ENCODE measurements around the gene TRAPPC2.
"Not testable (repeated sequence)": the region's sequence is repeated elsewhere in the genome, so short reads cannot be mapped to it uniquely, and the experiment has no call there.

The TRAPPC2 gene

DNA sequence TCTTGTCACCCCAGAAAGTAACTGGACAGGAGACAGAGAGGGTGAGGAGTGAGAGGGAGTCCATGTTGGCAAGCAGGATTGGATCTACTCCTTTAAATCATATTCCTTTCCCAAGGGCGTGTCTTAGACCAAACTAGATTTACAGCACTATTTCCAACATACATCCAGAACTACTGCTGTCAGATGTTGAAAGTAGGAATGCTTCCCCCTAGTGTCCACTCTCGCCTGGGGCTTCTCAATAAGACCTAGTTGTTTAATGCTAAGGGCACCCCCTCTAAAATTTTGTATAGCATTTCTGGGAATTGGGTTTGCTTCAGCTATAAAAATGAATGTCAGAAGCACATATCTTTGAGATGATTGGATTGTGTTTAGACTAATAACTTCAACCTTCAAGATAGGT, 13.4 kb upstream of the TRAPPC2 start:
- no peak overlapping the region for H3K4me3 ChIP-seq (replicated peaks; ENCODE audit: low read depth, low read length)
- DNase-seq (ENCODE audit: extremely low read depth, insufficient read length): no peak
- TF ChIP-seq, protein P1, sequence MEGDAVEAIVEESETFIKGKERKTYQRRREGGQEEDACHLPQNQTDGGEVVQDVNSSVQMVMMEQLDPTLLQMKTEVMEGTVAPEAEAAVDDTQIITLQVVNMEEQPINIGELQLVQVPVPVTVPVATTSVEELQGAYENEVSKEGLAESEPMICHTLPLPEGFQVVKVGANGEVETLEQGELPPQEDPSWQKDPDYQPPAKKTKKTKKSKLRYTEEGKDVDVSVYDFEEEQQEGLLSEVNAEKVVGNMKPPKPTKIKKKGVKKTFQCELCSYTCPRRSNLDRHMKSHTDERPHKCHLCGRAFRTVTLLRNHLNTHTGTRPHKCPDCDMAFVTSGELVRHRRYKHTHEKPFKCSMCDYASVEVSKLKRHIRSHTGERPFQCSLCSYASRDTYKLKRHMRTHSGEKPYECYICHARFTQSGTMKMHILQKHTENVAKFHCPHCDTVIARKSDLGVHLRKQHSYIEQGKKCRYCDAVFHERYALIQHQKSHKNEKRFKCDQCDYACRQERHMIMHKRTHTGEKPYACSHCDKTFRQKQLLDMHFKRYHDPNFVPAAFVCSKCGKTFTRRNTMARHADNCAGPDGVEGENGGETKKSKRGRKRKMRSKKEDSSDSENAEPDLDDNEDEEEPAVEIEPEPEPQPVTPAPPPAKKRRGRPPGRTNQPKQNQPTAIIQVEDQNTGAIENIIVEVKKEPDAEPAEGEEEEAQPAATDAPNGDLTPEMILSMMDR (IDR thresholded peaks at IDR 0.05; ENCODE audit: insufficient read depth, low read length, poor library complexity, severe bottlenecking): peak; percentile 56
- H3K27me3 ChIP-seq (replicated peaks; ENCODE audit: control insufficient read depth, insufficient read depth, low read length): no peaks in the 10 kb centered on the region
- peaks cover 4% of the 10 kb centered on the region for H3K36me3 ChIP-seq (ENCODE audit: control insufficient read depth, insufficient read depth, low read length)

DNA sequence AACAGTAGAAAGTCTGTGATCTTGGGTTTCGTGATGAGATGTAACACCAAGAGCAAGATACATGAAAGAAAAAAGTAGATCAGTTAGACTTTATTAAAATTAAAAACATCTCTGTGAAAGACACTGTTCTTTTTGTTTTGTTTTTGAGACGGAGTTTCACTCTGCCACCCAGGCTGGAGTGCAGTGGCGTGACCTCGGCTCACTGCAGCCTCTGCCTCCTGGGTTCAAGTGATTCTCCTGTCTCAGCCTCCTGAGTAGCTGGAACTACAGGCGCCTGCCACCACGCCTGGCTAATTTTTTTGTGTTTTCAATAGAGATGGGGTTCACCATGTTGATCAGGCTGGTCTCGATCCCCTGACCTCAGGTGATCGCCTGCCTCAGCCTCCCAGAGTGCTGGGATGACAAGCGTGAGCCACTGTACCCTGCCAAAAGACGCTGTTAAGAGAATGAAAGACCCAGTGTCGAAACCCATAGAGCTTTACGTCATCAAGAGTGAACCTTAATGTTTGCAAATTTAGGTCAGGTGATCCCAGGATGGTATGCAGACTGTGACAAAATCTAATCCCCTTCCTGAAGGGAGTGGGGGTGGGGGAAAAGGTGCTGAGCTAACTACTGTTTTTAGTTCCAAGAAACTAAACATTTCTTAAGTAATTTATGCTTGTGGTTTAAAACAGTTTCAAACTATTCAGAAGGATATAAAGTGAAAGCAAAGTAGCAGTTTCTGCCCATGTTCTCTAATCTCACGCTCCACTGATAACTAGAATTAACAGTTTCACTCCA, 8.2 kb upstream of the TRAPPC2 start:
- H3K36me3 ChIP-seq (ENCODE audit: control insufficient read depth, insufficient read depth, low read length): peaks cover 4% of the 10 kb centered on the region
- no peaks in the 10 kb centered on the region for H3K27me3 ChIP-seq (replicated peaks; ENCODE audit: control insufficient read depth, insufficient read depth, low read length)
- TF ChIP-seq, protein P1 (IDR thresholded peaks at IDR 0.05; ENCODE audit: insufficient read depth, low read length, poor library complexity, severe bottlenecking): no peak
- peak overlapping the region; percentile 35 for H3K4me3 ChIP-seq (replicated peaks; ENCODE audit: low read depth, low read length)
- peak; percentile 74 for DNase-seq (ENCODE audit: extremely low read depth, insufficient read length)

DNA sequence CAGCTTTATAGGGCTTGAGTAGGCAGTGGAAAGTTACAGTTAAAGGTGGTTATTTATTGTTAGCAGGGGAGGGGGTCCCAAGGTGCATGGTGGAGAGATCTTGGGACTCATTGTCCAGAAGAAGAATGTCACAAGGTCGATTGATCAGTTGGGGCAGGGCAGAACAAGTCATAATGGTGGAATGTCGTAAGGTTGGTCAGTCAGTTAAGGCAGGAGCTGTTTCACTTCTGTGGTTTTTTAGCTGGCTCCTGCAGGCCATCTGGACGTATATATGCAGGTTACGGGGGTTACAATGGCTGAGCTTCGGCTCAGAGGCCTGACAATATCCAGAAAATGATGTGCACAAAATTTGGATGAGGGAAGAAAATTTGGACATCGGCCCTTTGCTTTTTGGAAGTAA, 7.3 kb upstream of the TRAPPC2 start:
- Histone ChIP-seq H3K36me3 (ENCODE audit: control insufficient read depth, insufficient read depth, low read length) (no peaks in the 10 kb centered on the region; the same call in 1 of the 2 replicates), H3K27me3 (replicated peaks; ENCODE audit: control insufficient read depth, insufficient read depth, low read length) (no peaks in the 10 kb centered on the region), H3K4me3 (replicated peaks; ENCODE audit: low read depth, low read length) (no peak overlapping the region)
- no peak for DNase-seq (ENCODE audit: extremely low read depth, insufficient read length)
- TF ChIP-seq, protein P1 (IDR thresholded peaks at IDR 0.05; ENCODE audit: insufficient read depth, low read length, poor library complexity, severe bottlenecking): no peak

DNA sequence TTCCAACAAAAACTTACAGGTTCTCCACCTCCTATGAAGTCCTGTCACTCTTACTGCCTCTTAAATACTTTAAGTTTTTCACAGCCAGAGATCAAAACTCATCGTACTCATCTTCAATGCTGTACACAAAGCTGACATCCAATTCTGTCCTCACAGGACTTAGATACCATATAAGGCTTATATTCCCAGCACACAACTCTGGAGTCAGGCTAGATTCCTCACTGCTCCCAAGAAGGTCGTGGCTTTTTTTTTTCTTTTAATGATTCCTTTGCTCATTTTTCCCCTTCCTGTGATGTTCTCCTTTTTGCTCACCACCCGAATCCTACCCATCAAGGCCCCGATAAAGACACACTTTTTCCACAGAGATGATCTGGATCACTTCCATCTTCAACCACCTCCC, 914 bp downstream of the TRAPPC2 start:
- Histone ChIP-seq H3K27me3 (replicated peaks; ENCODE audit: control insufficient read depth, insufficient read depth, low read length) (no peaks in the 10 kb centered on the region), H3K4me3 (replicated peaks; ENCODE audit: low read depth, low read length) (peak overlapping the region; percentile 86), H3K36me3 (ENCODE audit: control insufficient read depth, insufficient read depth, low read length) (no peaks in the 10 kb centered on the region; the same call in 1 of the 2 replicates)
- TF ChIP-seq, protein P1 (IDR thresholded peaks at IDR 0.05; ENCODE audit: insufficient read depth, low read length, poor library complexity, severe bottlenecking): no peak
- DNase-seq (ENCODE audit: extremely low read depth, insufficient read length): no peak

DNA sequence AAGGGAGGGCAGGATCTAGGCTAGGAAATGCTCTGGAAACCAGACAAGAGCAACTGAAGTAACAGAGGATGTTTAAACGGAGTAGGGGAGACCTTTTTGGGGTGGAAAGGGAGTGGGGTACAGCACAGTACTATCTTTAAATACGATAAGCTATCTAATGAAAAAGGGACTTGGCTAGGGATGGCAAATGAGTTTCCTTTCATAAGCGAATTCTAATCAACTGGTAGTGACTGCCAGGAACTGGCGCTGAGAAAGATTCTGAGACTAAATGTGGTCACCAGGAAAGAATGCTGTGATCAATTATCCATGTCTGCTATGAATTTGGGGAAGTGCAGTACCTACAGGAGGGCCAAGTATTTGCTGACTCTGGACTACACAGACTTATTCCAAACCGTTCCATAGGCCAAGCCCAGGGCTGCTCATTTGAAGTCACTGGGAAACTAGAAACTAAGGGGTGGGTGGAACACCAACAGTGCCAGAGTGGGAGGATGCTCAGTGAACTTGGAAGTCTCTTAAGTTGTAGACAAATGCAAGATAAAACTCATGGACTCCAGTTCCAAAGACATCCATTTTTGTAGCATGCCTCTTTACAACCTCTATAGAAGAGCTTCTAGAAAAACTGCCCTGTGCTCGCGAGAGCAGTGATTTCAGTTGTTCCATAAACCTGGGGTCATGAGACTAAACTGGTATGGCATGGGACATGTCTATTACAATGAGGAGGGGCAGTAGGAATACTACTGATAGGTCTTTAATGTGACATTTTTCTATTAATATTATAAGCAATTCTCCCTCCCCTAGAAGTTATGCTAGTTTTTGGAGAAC, 2.0 kb downstream of the TRAPPC2 start:
- Histone ChIP-seq H3K36me3 (ENCODE audit: control insufficient read depth, insufficient read depth, low read length) (no peaks in the 10 kb centered on the region; the same call in 1 of the 2 replicates), H3K4me3 (replicated peaks; ENCODE audit: low read depth, low read length) (0 out of 2 replicates have a peak overlapping the region, but pooled peaks have one; percentile 10), H3K27me3 (replicated peaks; ENCODE audit: control insufficient read depth, insufficient read depth, low read length) (no peaks in the 10 kb centered on the region)
- TF ChIP-seq, protein P1 (IDR thresholded peaks at IDR 0.05; ENCODE audit: insufficient read depth, low read length, poor library complexity, severe bottlenecking): no peak
- no peak for DNase-seq (ENCODE audit: extremely low read depth, insufficient read length)

DNA sequence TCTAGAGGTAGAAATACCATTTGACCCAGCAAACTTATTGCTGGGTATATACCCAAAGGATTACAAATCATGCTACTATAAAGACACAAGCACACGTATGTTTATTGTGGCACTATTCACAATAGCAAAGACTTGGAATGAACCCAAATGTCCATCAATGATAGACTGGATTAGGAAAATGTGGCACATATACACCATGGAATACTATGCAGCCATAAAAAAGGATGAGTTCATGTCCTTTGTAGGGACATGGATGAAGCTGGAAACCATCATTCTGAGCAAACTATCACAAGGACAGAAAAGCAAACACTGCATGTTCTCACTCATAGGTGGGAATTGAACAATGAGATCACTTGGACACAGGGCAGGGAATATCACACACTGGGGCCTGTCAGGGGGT, 3.9 kb downstream of the TRAPPC2 start:
- not testable (repeated sequence) for H3K36me3 ChIP-seq (ENCODE audit: control insufficient read depth, insufficient read depth, low read length); H3K27me3 ChIP-seq (replicated peaks; ENCODE audit: control insufficient read depth, insufficient read depth, low read length); DNase-seq (ENCODE audit: extremely low read depth, insufficient read length); H3K4me3 ChIP-seq (replicated peaks; ENCODE audit: low read depth, low read length)

DNA sequence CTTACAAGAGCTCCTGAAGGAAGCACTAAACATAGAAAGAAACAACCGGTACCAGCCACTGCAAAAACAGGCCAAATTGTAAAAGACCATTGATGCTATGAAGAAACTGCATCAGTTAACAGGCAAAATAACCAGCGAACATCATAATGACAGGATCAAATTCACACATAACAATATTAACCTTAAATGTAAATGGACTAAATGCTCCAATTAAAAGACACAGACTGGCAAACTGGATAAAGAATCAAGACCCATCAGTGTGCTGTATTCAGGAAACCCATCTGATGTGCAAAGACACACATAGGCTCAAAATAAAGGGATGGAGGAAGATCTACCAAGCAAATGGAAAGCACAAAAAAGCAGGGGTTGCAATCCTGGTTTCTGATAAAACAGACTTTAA, 7.8 kb downstream of the TRAPPC2 start:
- H3K4me3 ChIP-seq (replicated peaks; ENCODE audit: low read depth, low read length); H3K36me3 ChIP-seq (ENCODE audit: control insufficient read depth, insufficient read depth, low read length); DNase-seq (ENCODE audit: extremely low read depth, insufficient read length); H3K27me3 ChIP-seq (replicated peaks; ENCODE audit: control insufficient read depth, insufficient read depth, low read length): not testable (repeated sequence)

DNA sequence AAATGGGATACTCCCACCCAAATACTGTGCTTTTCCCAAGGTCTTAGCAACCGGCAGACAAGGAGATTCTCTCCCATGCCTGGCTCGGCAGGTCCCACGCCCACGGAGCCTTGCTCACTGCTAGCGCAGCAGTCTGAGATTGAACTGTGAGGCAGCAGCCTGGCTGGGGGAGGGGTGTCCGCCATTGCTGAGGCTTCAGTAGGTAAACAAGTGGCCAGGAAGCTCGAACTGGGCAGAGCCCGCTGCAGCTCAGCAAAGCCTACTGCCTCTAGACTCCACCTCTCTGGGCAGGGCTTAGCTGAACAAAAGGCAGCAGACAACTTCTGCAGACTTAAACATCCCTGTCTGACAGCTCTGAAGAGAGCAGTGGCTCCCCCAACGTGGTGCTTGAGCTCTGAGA, 9.5 kb downstream of the TRAPPC2 start:
- not testable (repeated sequence) for H3K36me3 ChIP-seq (ENCODE audit: control insufficient read depth, insufficient read depth, low read length); DNase-seq (ENCODE audit: extremely low read depth, insufficient read length); H3K4me3 ChIP-seq (replicated peaks; ENCODE audit: low read depth, low read length); H3K27me3 ChIP-seq (replicated peaks; ENCODE audit: control insufficient read depth, insufficient read depth, low read length)

Data from GM06990 (cell line).